CD4-positive, alpha-beta T cell treated with Interleukin-6 at 100 ng/mL for 8 hours (primary cell): ENCODE data around the gene DHPS.
A peak's percentile ranks its signal among the peaks of the same experiment; 100 is the strongest.
"Not testable (repeated sequence)": the region's sequence is repeated elsewhere in the genome, so short reads cannot be mapped to it uniquely, and the experiment has no call there.

Source experiments
- DNase-seq: peaks from one replicate; pipeline ENCODE4 v3.0.0-alpha.2; 2020; ENCODE audit warnings: mixed read lengths, low spot score

DHPS gene

DNA sequence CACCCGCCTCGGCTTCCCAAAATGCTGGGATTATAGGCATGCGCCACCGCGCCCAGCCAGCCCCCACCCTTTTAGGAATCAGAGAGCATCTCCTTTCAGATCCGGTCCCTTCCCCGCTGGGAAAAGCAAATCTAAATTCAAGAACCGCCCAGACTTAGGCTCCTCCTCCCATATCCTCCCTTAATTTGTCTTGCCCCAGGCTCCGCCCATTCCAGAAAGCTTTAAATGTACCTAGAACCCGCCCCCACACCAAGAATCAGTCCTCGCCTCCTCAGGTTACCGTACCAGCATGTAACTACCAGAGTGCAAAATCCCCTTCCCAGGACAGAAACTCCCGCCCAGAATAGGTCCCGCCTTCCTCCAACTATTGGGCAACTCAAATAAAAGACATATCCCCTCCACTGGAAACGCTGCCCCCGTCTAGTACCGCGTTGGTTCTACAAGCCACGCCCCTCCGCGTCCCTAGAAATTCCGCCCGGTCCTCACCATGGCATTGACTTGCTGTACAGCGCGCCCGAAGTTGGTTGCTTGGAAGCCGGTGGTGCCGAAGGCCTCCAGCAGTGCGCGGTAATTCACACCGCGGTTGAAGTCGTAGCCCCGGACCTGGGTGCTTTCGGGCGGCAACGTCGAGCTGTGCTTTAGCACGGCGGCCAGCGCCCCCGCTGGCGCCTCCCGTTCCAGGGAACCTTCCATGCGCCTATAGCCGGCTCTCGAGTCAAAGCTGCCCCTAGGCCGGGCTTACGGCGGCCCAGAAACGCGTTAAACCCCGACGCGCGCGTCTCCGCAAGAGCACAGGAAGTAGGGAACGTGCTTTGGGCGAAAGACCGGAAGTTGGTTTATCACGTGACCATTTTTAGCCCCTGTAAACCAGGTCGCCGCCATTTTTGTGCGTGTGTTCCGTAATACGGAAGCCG, at the start of gene DHPS:
TSS of gene DHPS (minus strand) at position 807 of the 914 bp plus-strand sequence. CDS start at position 693, 114 bp downstream.
- DNase-seq, result peak; percentile 95

DNA sequence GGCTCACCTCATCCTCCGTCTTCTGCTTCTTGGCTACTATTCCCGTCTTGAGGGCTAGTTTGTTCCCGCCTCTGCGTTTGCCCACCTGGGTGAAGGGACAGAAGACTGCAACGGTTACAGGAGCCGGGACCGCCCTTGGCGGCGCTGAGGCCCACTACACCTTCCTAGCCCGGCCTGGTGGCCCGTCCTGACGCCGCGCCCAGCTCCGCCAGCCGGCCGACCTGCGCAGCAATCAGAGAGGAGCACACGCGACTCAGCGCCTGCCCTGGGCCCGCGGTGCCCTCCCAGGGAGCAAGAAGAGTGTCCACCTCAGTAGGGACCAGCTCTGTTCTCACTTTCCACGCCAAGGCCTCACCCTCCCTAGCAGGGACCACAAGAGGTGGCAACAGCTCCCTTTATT, 49.7 kb upstream of the DHPS start:
- no peak for DNase-seq

DNA sequence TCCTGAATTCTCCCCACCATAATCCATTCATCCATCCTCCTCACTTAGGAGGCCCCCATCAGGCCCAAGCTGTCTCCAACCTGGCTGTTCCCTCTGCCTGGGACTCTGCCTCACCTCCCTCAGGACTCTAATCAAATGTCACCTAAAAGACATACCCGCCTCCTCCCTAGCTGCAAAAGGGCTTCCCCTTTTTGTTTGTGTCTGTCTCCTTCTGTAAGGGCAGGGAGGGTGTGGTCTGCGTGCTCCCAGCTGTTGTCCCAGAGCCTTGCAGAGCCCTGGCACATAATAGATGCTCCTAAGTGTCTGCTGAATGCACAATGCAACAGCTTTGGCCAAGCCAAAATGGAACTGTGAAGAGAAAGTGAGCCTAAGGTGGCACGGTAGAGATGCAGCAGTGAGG, 48.4 kb upstream of the DHPS start:
- DNase-seq, result no peak

DNA sequence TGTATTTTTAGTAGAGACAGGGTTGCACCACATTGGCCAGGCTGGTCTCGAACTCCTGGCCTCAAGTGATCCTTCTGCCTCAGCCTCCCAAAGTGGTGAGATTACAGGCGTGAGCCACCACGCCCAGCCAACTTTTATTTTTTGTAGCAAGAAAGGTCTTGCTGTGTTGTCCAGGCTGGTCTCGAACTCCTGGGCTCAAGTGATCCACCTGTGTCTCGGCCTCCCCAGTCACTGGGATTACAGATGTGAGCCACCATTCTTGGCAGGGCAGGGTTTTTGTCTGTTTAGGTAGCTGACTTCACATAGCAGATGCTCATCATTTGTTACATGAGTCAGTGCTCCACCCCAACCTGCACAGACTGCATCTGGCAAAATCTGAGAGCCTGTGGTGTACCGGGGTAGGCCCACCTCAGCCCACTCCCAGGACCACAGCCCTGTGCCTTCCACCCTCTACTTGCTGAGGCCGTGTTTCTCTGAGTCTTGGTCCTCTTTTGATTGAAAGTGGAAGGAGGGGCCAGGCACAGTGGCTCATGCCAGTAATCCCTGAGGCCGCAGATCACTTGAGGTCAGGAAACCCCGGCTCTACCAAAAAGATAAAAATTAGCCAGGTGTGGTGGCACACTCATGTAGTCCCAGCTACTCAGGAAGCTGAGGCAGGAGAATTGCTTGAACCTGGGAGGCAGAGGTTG, 46.2 kb upstream of the DHPS start:
- no peak for DNase-seq

DNA sequence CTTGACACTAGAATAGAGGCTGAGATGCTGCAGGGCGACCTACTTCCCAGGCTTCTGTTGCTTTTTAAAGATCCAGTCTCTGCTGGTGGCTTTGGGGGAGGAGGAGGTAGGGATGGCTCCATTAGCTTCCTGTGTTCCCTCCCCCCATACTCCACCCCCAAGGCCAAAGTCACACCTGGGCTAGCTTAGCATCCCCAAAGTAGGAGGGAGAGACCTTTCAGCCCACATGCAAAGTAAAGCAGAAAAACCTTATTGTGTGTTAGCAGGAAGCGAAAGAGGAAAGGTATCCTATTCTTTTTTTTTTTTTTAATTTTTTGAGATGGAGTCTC, 45.3 kb upstream of the DHPS start:
- no peak for DNase-seq

DNA sequence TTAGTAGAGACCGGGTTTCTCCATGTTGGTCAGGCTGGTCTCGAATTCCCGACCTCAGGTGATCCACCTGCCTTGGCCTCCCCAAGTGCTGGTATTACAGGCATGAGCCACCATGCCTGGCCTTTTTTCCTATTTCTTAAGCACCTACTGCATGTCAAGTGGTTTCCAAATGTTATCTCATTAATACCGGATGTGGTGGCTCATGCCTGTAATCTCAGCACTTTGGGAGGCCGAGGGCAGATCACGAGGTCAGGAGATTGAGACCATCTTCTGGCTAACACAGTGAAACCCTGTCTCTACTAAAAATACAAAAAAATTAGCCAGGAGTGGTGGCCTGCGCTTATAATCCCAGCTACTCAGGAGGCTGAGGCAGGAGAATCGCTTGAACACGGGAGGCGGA, 43.9 kb upstream of the DHPS start:
- DNase-seq, result not testable (repeated sequence)

DNA sequence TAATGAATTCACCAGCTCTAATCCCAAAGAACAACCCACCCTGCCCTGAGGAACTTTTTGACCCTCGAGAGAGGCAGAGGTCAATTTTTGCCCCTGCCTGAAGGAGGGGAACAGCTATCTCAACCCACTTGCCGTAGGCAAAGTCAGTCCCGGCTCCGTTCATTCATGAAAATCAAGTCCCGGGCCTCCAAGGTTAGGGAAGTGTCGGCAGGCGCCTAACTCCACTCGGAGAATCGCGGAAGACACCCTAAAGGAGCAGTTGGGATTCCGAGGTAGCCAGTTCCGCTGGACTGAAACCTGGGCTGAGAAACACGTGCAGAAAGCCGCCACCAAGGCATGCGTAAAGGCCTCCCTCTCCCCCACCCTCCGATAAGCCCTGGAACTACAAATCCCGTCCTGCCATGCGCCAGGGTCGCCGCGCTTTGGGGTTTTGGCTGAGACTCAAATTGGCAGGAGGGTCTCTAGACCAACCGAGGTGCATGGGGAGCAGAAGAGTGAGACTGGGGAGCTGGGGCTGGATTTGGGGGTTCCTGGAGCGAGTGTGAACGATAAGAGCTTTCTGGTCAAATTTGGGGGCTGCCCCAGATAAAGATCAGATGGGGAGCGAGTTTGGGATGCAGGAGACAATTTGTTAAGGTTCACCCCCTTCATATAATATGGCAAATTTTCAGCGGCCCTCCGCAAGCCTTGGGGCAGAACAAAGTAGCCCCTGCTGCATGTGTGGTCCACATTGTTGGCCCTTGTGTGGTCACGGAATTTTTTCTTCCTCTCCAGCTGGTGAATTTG, 42.2 kb upstream of the DHPS start, which contains the start of gene TNPO2:
TSS of gene TNPO2 (minus strand) at position 292 of the 786 bp plus-strand sequence. CDS start 2,955 bp downstream, outside the sequence.
- DNase-seq, result peak; percentile 59

DNA sequence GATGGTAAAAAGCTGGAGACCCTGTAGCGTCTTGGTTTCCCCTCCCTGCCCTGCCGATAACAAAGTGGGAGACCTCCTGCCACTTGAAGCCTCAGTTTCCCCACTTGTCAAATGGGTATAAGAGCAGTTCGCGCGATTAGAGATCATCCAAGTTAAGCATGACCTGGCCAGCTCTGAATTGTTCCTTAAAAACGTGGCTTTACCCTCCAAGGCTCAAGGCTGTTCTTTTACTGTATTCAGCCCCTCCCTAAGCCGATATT, 41.6 kb upstream of the DHPS start:
- no peak for DNase-seq

DNA sequence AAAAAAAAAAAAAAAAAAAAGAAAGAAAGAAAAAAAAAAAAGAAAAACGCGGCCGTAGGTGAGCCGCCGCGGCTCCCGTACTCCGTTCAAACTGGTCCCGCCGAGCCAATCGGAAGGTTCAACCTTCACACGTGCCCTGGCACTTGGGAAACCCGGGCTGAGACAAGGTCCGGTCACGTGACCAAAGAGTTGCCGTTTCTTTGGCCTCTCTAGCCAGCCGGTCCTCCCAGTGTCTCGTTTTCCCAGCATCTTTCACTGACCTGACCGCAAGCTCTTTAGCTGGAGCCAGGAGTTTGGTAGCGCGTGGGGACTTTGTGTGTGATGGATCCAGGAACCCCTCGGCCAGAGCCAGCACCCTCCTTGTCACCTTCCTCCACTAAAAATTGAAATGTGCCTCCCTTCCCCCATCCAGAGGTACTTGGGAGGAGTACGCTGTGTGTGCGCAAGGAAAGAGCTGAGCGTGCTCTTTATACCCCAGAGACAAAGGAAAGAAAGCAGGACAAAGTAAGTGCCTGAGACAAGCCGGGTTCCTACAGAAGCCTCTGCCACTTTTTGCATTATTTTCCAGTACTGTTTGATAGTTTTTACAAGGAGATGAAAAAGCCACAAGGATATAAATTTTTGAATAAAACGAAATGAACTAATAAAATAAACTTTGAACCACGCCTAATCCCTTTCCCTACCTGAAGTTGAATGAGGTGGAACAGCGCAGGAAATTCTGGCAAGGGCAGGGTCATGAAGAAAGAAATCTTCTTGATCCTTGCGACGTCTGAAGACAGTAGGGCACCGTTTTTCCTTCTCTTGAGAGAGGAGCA, 41.1 kb upstream of the DHPS start:
- peak; percentile 97 for DNase-seq

DNA sequence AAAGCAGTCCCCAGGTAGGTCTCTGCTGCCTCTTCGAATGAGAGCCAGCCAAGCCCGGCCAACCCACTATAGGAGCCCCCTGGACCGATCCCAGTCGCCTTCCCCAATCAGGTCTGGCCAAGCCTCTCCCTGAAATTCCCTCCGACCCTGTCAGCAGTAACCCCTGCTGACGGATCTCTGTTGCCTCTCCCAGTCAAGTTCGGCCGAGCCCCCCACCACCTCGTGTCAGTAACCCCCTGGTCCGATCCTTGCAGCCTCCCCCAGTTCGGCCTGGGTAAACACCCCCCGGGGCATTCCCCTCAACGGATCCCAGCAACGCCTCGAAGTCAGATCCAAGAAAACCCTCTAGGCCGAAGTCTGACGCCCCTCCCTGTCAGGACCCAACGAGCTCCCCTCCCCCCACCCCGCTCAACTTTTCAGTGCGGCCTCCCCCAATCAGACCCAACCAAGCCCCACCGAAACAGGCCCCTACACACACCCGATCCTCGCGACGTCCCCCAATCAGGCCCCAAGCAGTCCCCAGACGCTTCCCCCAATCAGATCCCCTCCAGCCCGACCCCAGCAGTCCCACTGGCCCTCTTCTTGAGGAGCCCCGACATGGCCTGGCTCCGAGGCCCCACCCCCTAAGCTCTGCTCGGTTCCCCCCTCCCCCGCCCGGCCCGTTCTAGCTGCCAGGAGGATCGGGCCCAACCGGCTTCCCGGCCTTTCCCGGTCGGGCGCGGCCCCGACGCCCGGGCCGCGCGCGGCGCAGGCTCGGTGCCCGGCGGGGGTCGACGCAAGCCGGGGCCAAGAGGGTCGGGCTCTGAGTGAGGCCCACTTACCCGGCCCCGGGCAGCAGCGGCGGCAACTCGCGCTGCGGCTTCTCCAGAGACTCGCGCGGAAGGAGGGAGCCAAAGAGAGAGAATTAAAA, 40.2 kb upstream of the DHPS start:
- peak; percentile 27 for DNase-seq

DNA sequence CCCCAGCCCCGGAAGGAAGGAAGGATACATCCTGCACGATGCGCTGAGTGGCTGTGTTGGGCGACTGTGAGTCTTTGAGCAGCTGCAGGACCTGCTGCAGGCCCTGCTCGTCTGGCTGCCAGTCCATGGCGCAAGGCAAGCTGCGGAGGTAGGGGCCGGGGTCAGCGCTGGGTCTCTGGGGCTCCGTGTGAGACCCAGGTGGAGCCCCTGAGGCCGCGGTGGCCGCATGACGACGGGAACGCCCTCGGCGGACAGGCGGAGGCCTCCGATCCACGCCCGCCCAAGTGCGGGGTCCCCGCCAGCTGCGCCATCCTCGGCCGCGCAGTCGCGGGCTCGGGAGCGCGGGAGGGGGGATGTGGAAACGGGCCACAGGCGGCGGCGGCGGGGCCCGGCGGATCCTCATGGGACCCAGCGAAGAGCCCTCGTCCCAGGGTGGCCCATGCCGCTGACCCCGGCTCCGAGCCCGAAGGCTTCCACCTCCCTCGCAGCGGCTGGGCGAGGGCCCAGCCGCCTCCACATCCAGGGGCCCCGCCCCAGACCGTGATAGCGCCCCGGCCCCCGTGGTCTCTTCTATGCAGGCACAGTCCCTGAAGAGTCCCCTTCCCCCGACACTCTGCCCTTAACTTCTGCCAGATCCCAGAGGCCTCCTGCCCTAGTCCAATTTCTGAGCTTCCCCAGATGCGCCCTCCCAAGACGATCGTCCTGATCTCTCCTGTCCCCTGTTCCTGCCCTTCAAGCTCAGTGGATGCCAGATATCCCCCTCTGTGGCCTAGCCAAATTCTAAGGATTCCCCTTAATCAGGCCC, 39.4 kb upstream of the DHPS start:
- DNase-seq, result no peak

DNA sequence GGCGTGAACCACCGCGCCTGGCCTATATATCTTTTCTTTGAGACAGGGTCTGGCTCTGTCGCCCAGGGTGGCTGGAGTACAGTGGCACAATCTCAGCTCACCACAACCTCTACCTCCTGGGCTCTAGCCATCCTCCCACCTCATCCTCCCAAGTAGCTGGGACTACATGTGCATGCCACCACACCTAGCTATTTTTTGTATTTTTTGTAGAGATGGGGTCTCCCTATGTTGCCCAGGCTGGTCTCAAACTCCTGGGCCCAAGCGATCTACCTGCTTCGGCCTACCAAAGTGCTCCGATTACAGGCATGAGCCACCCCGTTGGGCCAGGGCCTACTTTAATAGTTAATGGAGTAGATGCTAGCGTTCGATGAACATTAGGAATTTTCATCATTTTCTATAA, 38.6 kb upstream of the DHPS start:
- DNase-seq, result no peak

DNA sequence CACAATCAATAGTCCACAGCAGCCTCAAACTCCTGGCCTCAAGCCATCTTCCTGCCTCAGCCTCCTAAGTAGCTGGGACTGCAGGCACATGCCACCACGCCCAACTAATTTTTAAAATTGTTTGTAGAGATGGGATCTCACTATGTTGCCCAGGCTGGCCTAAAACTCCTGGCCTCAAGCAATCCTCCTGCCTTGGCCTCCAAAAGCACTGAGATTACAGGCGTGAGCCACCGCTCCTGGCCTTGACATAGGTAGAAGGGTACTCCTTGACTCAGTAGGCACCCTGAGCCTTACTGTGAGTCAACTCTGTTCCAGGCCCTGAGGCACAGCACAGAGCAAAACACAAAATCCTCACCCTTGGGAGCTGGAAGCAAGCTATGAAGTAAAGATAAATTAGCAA, 34.2 kb upstream of the DHPS start:
- no peak for DNase-seq

DNA sequence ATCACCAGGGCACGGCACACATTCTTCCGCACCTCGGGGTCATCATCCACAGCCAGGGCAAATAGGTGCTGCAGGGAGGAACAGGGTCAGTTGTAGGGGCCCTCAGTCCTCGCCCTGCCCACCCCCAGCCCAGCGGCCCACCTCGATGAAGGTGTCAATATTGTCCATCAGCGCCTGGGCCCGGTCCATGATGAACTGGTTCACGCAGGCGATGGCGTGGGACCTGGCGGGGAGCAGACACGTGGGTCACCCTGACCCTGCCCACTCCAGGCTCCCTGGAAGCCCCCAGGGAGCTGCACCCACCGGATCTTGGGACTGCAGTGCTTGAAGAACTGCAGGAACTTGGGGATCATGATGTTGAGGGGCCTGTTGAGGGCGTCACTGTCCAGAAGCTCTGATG, 33.4 kb upstream of the DHPS start:
- DNase-seq, result no peak

DNA sequence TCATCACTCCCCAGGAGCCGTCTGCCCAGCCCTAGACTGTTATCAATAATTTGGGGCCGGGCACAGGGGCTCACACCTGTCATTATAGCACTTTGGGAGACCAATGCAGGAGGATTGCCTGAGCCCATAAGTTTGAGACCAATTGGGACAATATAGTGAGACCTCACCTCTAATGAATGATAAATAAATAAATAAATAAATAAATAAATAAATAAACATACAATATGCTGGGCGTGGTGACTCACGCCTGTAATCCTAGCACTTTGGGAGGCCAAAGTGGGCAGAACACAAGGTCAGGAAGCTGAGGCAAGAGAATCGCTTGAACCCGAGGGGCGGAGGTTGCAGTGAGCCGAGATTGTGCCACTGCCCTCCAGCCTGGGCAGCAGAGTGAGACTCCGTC, 31.6 kb upstream of the DHPS start:
- DNase-seq, result not testable (repeated sequence)

DNA sequence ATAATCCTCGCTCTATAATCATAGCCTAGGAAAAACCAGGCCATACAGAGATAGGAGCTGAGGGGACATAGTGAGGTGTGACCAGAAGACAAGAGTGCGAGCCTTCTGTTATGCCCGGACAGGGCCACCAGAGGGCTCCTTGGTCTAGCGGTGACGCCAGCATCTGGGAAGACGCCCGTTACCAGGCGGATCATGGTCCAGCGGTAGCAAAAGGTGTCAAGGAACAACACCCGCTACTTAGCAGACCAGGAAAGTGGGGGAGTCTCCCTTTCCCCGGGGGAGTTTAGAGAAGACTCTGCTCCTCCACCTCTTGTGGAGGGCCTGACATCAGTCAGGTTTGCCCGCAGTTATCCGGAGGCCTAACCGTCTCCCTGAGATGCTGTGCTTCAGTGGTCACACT, 30.4 kb upstream of the DHPS start:
- DNase-seq, result not testable (repeated sequence)

DNA sequence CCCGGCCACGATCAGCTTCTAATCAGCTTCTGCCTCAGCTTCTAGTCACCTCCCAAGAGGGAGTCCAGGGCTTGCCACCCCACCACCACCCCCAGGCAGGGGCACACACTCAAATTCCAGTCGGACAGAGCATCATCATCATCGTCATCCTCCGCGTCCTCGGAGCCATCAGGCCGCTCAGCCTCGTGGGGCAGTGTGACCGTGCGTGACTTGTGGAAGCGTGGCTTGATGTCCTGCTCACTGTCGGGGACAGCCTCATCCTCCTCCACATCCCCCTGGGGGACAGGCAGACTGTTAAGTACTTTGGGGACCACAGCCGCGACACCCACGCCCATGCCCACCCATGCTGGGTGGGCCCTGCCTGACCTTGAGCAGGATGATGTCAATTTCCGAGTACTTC, 29.5 kb upstream of the DHPS start:
- no peak for DNase-seq

DNA sequence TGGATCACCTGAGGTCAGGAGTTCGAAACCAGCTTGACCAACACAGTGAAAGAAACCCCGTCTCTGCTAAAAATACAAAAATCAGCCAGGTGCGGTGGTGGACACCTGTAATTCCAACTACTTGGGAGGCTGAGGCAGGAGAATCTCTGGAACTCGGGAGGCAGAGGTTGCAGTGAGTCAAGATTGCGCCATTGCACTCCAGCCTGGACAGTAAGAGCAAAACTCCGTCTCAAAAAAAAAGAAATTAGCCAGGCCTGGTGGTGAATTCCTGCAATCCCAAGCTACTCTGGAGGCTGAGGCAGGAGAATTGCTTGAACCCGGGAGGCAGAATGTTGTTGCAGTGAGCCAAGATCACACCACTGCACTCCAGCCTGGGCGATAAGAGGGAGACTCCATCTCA, 27.0 kb upstream of the DHPS start:
- no peak for DNase-seq

DNA sequence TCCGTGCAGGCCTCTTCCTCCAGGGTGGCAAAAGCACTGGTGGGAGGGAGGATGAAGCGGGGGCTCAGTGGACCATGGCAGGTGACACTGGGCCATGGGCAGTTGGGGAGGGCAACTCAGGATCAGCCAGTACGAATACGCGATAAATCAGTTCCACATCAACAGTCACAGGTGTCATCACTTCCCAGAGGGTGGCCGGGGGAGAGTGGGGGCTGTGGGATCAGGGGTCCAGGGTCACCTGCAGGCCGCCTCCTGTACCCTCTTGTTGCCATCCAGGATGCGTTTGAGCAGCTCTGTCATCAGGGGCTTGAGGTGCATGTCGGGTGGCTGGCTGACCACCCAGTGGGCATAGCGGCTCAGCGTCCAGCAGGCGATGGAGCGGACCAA, 24.6 kb upstream of the DHPS start:
- DNase-seq, result no peak
